HL-60 (cell line): ENCODE measurements around the gene LRRC37B.

Experiments used
- GABPA ChIP-seq: IDR thresholded peaks from 2 replicates; pipeline ENCODE4 v1.6.1; 2012; ENCODE audit warnings: low read depth
- POLR2AphosphoS5 ChIP-seq: IDR thresholded peaks from 2 replicates; pipeline ENCODE4 v1.6.1; 2012; ENCODE audit warnings: low read depth
- SPI1 ChIP-seq: IDR thresholded peaks from 2 replicates; pipeline ENCODE4 v1.6.1; 2012; ENCODE audit warnings: low read depth, mild to moderate bottlenecking, borderline replicate concordance
- TF ChIP-seq, protein P1 (sequence below): IDR thresholded peaks from one replicate; pipeline ENCODE4 v1.5.1; 2011; ENCODE audit warnings: low read length, control low read depth, inconsistent platforms; ENCODE audit not compliant: insufficient read depth
- TF ChIP-seq, protein P2 (sequence below): IDR thresholded peaks from 2 replicates; pipeline ENCODE4 v1.6.1; 2012; ENCODE audit warnings: low read depth; ENCODE audit not compliant: insufficient replicate concordance

DNA sequence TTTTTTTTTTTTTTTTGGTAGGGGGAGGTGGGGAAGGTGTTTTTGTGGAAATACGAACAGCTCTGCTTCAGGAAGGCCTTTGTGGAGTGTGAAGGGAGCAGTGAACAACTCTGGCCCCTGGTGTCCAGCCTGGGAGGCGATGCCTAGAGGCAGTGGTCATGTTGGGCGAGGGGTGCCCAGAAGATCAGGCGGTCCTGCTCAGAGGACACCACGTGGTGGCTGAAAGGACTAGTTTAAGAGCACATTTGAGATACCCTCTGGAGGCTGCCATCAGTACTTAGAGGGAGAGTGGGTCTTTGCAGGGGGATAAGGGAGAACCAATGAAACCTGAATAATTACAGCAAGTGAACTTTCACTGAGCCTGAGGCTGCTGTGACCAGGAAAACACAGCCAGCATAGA lies 95.0 kb downstream of the LRRC37B start:
- TF ChIP-seq, protein P1, sequence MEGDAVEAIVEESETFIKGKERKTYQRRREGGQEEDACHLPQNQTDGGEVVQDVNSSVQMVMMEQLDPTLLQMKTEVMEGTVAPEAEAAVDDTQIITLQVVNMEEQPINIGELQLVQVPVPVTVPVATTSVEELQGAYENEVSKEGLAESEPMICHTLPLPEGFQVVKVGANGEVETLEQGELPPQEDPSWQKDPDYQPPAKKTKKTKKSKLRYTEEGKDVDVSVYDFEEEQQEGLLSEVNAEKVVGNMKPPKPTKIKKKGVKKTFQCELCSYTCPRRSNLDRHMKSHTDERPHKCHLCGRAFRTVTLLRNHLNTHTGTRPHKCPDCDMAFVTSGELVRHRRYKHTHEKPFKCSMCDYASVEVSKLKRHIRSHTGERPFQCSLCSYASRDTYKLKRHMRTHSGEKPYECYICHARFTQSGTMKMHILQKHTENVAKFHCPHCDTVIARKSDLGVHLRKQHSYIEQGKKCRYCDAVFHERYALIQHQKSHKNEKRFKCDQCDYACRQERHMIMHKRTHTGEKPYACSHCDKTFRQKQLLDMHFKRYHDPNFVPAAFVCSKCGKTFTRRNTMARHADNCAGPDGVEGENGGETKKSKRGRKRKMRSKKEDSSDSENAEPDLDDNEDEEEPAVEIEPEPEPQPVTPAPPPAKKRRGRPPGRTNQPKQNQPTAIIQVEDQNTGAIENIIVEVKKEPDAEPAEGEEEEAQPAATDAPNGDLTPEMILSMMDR: no peak
- TF ChIP-seq POLR2AphosphoS5: no peak
- TF ChIP-seq, protein P2, sequence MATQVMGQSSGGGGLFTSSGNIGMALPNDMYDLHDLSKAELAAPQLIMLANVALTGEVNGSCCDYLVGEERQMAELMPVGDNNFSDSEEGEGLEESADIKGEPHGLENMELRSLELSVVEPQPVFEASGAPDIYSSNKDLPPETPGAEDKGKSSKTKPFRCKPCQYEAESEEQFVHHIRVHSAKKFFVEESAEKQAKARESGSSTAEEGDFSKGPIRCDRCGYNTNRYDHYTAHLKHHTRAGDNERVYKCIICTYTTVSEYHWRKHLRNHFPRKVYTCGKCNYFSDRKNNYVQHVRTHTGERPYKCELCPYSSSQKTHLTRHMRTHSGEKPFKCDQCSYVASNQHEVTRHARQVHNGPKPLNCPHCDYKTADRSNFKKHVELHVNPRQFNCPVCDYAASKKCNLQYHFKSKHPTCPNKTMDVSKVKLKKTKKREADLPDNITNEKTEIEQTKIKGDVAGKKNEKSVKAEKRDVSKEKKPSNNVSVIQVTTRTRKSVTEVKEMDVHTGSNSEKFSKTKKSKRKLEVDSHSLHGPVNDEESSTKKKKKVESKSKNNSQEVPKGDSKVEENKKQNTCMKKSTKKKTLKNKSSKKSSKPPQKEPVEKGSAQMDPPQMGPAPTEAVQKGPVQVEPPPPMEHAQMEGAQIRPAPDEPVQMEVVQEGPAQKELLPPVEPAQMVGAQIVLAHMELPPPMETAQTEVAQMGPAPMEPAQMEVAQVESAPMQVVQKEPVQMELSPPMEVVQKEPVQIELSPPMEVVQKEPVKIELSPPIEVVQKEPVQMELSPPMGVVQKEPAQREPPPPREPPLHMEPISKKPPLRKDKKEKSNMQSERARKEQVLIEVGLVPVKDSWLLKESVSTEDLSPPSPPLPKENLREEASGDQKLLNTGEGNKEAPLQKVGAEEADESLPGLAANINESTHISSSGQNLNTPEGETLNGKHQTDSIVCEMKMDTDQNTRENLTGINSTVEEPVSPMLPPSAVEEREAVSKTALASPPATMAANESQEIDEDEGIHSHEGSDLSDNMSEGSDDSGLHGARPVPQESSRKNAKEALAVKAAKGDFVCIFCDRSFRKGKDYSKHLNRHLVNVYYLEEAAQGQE: no peak
- TF ChIP-seq SPI1: no peak
- no peak for TF ChIP-seq GABPA
